Activated CD8-positive, alpha-beta T cell treated with anti-CD3 and anti-CD28 coated beads, Interleukin-2, amount 10 ng/mL, durations not matched to agents 7 days and 5 days (primary cell): ENCODE measurements around the gene CCNY. TPM values are rescaled to one million over a fixed set of nuclear protein-coding genes. Genes with fewer than 3 reads are reported as not detected.
"Not testable (repeated sequence)": the region's sequence is repeated elsewhere in the genome, so short reads cannot be mapped to it uniquely, and the experiment has no call there.

Source experiments
- ATAC-seq: fragments of 150-1000 bp; cut with Tn5 transposase; one replicate; pipeline ENCODE4 v1.10.0; 2021; ENCODE audit warnings: moderate library complexity
- CTCF ChIA-PET: fragments of 350-600 bp; sonication (Branson Sonifier 250); formaldehyde crosslinking; loops from one replicate; lab custom pipeline; 2021; ENCODE audit warnings: antibody characterized with exemption; lab: Charles Lee
- POLR2A ChIA-PET: fragments of 350-600 bp; sonication (Branson Sonifier 250); formaldehyde crosslinking; loops from one replicate; lab custom pipeline; 2021; ENCODE audit warnings: antibody characterized with exemption; lab: Charles Lee
- DNase-seq: peaks from one replicate; pipeline ENCODE4 v3.0.0-alpha.2; 2020
- H3K27ac Mint-ChIP-seq: one replicate; pipeline ENCODE4 v1.8.0; 2021; ENCODE audit warnings: mild to moderate bottlenecking, mixed read lengths
- H3K27me3 Mint-ChIP-seq: one replicate; pipeline ENCODE4 v1.8.0; 2021; ENCODE audit warnings: low read depth, mixed read lengths
- H3K36me3 Mint-ChIP-seq: one replicate; pipeline ENCODE4 v1.8.0; 2021; ENCODE audit warnings: low read depth, mixed read lengths
- H3K4me1 Mint-ChIP-seq: one replicate; pipeline ENCODE4 v1.8.0; 2021; ENCODE audit warnings: low read depth, mixed read lengths
- H3K4me3 Mint-ChIP-seq: one replicate; pipeline ENCODE4 v1.8.0; 2021; ENCODE audit warnings: mild to moderate bottlenecking, mixed read lengths
- H3K9me3 Mint-ChIP-seq: one replicate; pipeline ENCODE4 v1.8.0; 2022; ENCODE audit warnings: mixed read lengths; ENCODE audit not compliant: insufficient read depth
- total RNA-seq, 2 experiments: library from RNA; stranded (reverse); gene quantifications; one replicate each; pipeline ENCODE4 v1.2.3, GENCODE V29; 2021

Gene CCNY
- total RNA-seq, 2 experiments from 2014 or later = 55.6 to 64.1 TPM

DNA sequence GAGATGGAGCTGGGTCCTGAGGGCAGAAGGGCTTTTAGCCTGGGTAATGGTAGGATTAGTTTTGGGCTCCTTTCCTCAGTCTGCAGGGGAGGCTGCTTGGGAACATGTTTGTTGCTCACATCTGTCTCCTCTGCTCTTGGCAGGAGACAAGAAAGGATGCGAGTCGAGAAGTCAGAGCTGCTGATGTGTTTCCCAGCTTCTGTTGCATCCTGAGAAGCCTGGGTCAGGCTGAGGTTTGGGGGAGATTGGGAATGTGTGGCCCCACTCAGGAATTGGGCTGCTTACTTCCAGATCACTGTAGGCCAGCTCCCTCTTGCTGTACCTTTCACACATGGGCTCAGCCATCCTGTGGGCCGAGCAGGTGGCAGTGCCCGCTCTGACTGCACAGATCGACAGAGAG is 79.2 kb downstream of the CCNY start:
- no peaks in the 10 kb centered on the region for H3K36me3 Mint-ChIP-seq
- ChIA-PET CTCF (no interaction called here), POLR2A (no interaction called here)
- H3K4me1 Mint-ChIP-seq = peaks cover 17% of the 10 kb centered on the region
- no peaks in the 10 kb centered on the region for H3K9me3 Mint-ChIP-seq
- ATAC-seq = no peak
- no peaks in the 10 kb centered on the region for H3K27me3 Mint-ChIP-seq
- DNase-seq = no peak
- H3K27ac Mint-ChIP-seq = no peak overlapping the region
- H3K4me3 Mint-ChIP-seq = no peak overlapping the region

- CTCF ChIA-PET = interaction anchor here (1.4 kb wide), 1 partner anchor 146 kb away, joined by 4 read pairs; no protein-coding TSS in a partner anchor
- H3K4me1 Mint-ChIP-seq = peaks cover 13% of the 10 kb centered on the region
- POLR2A ChIA-PET = no interaction called here
- H3K36me3 Mint-ChIP-seq = no peaks in the 10 kb centered on the region
- no peak overlapping the region for H3K4me3 Mint-ChIP-seq
- no peak for DNase-seq
- no peaks in the 10 kb centered on the region for H3K9me3 Mint-ChIP-seq
- H3K27ac Mint-ChIP-seq = no peak overlapping the region
- no peaks in the 10 kb centered on the region for H3K27me3 Mint-ChIP-seq
- no peak for ATAC-seq
These were observed 80.5 kb downstream of the CCNY start for GRCh38 chr10:35416619-35417312.

- Mint-ChIP-seq H3K36me3 (no peaks in the 10 kb centered on the region), H3K4me3 (no peak overlapping the region), H3K27ac (no peak overlapping the region), H3K4me1 (peaks cover 13% of the 10 kb centered on the region), H3K9me3 (no peaks in the 10 kb centered on the region), H3K27me3 (no peaks in the 10 kb centered on the region)
- POLR2A ChIA-PET = no interaction called here
- DNase-seq = no peak
- no peak for ATAC-seq
- CTCF ChIA-PET = interaction anchor here (0.9 to 1.4 kb wide), 2 partner anchors 66 to 146 kb away, joined by 3 to 4 read pairs; no protein-coding TSS in a partner anchor
These were observed 81.0 kb downstream of the CCNY start for GRCh38 chr10:35417313-35417625.

- ChIA-PET POLR2A (no interaction called here), CTCF (interaction anchor here (0.9 to 1.4 kb wide), 2 partner anchors 66 to 145 kb away, joined by 3 to 4 read pairs; no protein-coding TSS in a partner anchor)
- Mint-ChIP-seq H3K27me3 (no peaks in the 10 kb centered on the region), H3K4me1 (peaks cover 13% of the 10 kb centered on the region), H3K27ac (no peak overlapping the region), H3K9me3 (no peaks in the 10 kb centered on the region), H3K4me3 (no peak overlapping the region), H3K36me3 (no peaks in the 10 kb centered on the region)
- ATAC-seq = no peak
- DNase-seq = no peak
These were observed 81.5 kb downstream of the CCNY start for GRCh38 chr10:35417795-35418194.

- H3K27me3 Mint-ChIP-seq, H3K36me3 Mint-ChIP-seq, H3K4me3 Mint-ChIP-seq, POLR2A ChIA-PET, H3K9me3 Mint-ChIP-seq, ATAC-seq, DNase-seq, CTCF ChIA-PET, H3K27ac Mint-ChIP-seq: not testable (repeated sequence)
- H3K4me1 Mint-ChIP-seq = peaks cover 13% of the 10 kb centered on the region
These were observed 82.3 kb downstream of the CCNY start for GRCh38 chr10:35418580-35418979.

- DNase-seq (no peak), ATAC-seq (no peak)
- Mint-ChIP-seq H3K27ac (no peak overlapping the region), H3K4me1 (peaks cover 3% of the 10 kb centered on the region), H3K27me3 (no peaks in the 10 kb centered on the region), H3K36me3 (peaks cover 2% of the 10 kb centered on the region), H3K4me3 (no peak overlapping the region), H3K9me3 (no peaks in the 10 kb centered on the region)
- ChIA-PET CTCF (no interaction called here), POLR2A (interaction anchor here (0.7 kb wide), 1 partner anchor 159 kb away, joined by 3 read pairs; no protein-coding TSS in a partner anchor)
These were observed 83.7 kb downstream of the CCNY start for GRCh38 chr10:35420044-35420443.

- CTCF ChIA-PET = interaction anchor here (1.3 kb wide), 1 partner anchor 99 kb away, joined by 4 read pairs; no protein-coding TSS in a partner anchor
- peaks cover 3% of the 10 kb centered on the region for H3K36me3 Mint-ChIP-seq
- no peak for ATAC-seq
- DNase-seq = no peak
- no peak overlapping the region for H3K27ac Mint-ChIP-seq
- peaks cover 3% of the 10 kb centered on the region for H3K4me1 Mint-ChIP-seq
- POLR2A ChIA-PET = no interaction called here
- no peaks in the 10 kb centered on the region for H3K27me3 Mint-ChIP-seq
- no peaks in the 10 kb centered on the region for H3K9me3 Mint-ChIP-seq
- H3K4me3 Mint-ChIP-seq = no peak overlapping the region
These were observed 84.7 kb downstream of the CCNY start for GRCh38 chr10:35420827-35421552.

DNA sequence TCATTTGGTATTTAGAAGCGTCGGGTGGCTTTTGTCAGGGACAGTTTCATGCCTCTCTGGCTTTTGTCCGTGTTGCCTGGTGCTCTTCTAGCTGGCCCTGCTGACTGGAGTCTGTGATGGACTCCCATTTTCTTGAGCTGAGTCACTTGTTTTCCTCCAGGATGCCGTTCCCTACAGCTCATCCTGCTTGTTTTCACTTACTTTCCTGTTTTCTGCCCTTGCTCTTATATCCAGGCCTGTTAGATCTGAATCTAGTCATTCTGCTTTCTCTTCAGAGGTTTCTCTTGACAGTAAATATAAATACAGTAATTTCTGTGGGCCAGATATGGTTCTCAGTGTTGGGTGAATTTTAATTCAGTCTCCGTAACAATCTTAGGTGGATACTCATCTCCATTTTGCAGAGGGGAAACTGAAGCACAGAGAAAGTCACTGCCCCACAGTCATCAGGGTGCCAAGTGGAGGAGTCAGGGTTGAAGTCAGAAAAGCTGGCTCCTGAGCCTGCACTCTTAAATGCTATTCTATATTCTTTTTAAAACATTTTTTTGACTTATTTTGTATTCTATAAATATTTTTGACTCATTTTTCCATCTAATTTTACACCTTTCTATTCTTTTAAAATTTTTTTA is 85.4 kb downstream of the CCNY start:
- Mint-ChIP-seq H3K36me3 (peaks cover 3% of the 10 kb centered on the region), H3K4me1 (peaks cover under 1% of the 10 kb centered on the region), H3K9me3 (no peaks in the 10 kb centered on the region), H3K27ac (no peak overlapping the region), H3K4me3 (no peak overlapping the region), H3K27me3 (no peaks in the 10 kb centered on the region)
- DNase-seq (no peak), ATAC-seq (no peak)
- POLR2A ChIA-PET = no interaction called here
- CTCF ChIA-PET = interaction anchor here (1.3 kb wide), 1 partner anchor 98 kb away, joined by 4 read pairs; no protein-coding TSS in a partner anchor

GRCh38 chr10:35422228-35422627 is 85.9 kb downstream of the CCNY start:
- CTCF ChIA-PET = no interaction called here
- Mint-ChIP-seq H3K4me3 (no peak overlapping the region), H3K27ac (no peak overlapping the region), H3K9me3 (no peaks in the 10 kb centered on the region), H3K36me3 (peaks cover 3% of the 10 kb centered on the region), H3K4me1 (peaks cover 3% of the 10 kb centered on the region), H3K27me3 (no peaks in the 10 kb centered on the region)
- no peak for ATAC-seq
- POLR2A ChIA-PET = interaction anchor here (0.7 kb wide), 1 partner anchor 330 kb away, joined by 3 read pairs; no protein-coding TSS in a partner anchor
- DNase-seq = no peak

GRCh38 chr10:35423505-35424306 is 87.4 kb downstream of the CCNY start:
- H3K36me3 Mint-ChIP-seq = peaks cover 3% of the 10 kb centered on the region
- ChIA-PET CTCF (no interaction called here), POLR2A (no interaction called here)
- ATAC-seq = no peak
- H3K4me1 Mint-ChIP-seq = peaks cover 12% of the 10 kb centered on the region
- DNase-seq = no peak
- no peak overlapping the region for H3K27ac Mint-ChIP-seq
- H3K4me3 Mint-ChIP-seq = no peak overlapping the region
- H3K9me3 Mint-ChIP-seq = no peaks in the 10 kb centered on the region
- H3K27me3 Mint-ChIP-seq = no peaks in the 10 kb centered on the region

GRCh38 chr10:35424680-35425285 is 88.5 kb downstream of the CCNY start:
- Mint-ChIP-seq H3K36me3 (peaks cover 3% of the 10 kb centered on the region), H3K27ac (no peak overlapping the region), H3K4me1 (peaks cover 12% of the 10 kb centered on the region), H3K9me3 (no peaks in the 10 kb centered on the region), H3K4me3 (no peak overlapping the region), H3K27me3 (no peaks in the 10 kb centered on the region)
- DNase-seq (no peak), ATAC-seq (no peak)
- CTCF ChIA-PET = no interaction called here
- POLR2A ChIA-PET = no interaction called here
